ENCODE data around the gene CLCN3.

DNA sequence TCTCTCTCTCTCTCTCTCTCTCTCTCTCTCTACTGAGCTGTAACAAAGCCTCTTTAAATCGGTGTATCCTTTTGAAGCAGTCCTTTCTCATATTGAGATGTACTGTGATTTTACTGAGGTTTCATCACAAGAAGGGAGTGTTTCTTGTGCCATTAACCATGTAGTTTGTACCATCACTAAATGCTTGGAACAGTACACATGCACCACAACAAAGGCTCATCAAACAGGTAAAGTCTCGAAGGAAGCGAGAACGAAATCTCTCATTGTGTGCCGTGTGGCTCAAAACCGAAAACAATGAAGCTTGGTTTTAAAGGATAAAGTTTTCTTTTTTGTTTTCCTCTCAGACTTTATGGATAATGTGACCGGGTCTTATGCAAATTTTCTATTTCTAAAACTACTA is 100.2 kb downstream of the CLCN3 start:
- TF ChIP-seq GATA2 (IDR thresholded peaks at IDR 0.05; ENCODE audit: low read depth, low read length) (no peak), GATA3 (IDR thresholded peaks at IDR 0.05; ENCODE audit: low read depth, low read length) (no peak)

Measured in SH-SY5Y (cell line).